GDM1 (cell line): ENCODE results near the gene FBN1.

Source experiments
- DNase-seq: peaks from one replicate; lab custom pipeline; 2025; lab: John Stamatoyannopoulos, UW

FBN1 gene

DNA sequence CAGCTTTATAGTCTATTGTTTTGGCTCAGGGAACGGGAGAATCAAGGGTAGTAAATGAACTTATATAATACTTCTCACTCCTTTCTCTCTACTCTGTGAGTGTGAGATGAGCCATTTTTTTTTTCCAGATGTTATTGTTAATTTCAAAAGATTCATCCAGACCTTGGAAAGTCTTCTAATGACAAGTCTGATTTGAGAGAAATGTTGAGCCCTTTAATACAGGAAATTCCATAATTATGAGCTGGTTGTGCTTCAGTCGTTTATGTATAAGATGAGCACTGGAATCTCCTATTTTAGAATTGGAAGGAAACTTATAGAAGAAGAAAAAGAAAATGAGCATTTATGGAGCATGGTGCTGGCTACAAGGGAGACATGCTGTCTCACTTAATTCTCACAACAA lies 92.0 kb downstream of the FBN1 start:
- DNase-seq, result no peak

DNA sequence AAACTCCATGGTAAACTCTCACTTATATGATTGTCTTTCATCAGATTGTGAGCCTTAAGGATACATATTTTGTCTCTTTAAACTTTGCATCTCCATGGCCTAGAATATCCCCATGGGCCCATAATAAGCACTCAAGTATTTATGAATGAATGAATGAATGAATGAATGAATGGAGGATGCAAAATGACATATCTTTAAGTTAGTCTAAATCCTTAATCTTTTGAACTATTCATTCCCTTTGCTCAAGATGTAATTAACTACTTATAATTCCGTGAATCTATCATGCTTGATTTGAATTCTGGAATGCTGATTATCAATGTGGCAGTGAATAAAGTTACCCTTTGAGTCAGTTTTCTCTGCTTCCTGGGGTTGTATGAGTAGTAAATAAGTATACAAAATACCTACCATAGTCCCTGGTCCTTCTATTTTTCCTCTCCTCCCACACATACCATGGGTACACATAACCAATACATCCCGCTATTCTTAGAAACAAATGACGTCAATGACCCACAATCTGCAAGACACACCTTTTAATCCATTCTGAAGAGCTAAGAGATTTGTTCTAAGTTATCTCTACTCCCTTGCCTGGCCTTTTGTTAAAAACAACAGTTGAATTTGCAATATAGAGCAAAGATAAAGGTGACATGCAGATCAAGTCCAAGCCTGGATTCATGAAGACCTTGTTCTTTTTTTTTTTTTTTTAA lies 94.5 kb downstream of the FBN1 start:
- DNase-seq, result no peak

DNA sequence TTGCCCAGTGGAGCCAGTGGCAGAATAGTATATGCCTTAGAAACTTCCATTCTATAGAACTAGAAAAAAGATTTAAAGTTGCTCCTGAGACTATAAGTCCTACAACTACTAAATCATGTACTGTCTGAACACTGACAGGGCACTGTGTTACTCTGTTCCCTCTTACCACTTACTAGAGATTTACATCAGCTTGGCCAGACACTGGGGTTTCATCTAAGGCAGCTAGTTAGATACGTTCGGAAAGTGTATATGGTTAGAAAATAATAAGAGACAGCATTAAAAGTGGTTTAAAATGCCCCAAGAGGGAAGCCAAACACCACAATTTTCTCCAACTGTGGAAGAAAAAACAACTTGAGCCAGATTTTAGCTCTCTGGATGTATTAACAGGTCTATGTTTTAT lies 97.1 kb downstream of the FBN1 start:
- DNase-seq, result no peak

DNA sequence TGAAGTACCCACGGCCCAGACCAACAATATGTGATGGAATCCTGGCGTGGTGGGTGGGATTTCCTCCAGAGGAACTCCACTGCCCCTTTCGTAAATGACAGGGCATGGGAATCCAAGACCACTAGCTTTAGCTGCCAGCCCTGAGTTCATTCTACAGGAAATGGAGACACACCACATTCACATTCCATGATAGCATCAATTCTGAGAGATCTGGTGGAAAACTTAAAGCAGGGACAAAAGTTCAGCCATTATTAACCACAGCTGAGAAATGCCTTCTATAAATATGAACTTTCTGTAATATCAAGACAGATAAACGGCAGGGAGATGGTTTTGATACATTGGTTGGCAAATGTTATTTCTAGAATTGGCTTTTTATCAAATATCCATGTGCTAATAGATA lies 98.2 kb downstream of the FBN1 start:
- no peak for DNase-seq

DNA sequence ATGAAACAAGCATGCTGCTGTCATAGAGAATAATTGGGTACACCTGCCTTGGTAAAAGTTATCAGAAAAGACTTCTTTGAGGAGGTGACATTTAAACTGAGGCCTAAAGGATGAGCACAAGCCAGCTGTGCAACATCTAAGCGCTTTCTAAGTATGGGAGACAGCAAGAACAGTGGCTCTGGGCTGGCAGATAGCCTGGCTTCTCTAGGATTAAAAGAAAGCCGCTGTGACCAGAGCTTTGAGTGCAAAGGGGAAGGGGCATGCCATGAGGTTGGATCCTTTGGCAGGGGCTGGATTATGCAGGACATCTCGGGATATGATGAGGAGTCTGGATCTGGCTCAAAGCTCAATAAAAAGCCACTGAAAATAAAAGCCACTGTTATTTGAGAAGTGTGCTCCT lies 99.2 kb downstream of the FBN1 start:
- DNase-seq, result no peak

DNA sequence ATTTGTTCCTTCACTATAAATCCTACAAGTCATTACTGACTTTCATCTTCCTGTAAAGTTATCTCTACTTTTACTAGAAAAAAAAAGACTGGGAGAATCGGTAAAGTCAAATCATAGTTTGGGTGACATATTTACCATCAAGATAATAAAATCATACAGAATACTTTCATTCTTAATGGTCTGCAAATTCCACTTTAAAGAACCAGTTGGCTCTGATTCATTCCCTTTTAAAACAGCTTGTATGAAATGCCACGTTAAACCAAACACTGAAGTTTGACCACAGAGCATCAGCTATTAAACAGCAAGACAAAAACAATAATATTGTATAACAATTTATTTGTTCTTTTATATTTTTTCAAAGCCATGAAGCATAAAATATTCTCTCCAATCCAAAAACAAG lies 100.7 kb downstream of the FBN1 start:
- DNase-seq, result no peak

GRCh38 chr15:48541341-48542278 lies 103.9 kb downstream of the FBN1 start:
- DNase-seq, result no peak

DNA sequence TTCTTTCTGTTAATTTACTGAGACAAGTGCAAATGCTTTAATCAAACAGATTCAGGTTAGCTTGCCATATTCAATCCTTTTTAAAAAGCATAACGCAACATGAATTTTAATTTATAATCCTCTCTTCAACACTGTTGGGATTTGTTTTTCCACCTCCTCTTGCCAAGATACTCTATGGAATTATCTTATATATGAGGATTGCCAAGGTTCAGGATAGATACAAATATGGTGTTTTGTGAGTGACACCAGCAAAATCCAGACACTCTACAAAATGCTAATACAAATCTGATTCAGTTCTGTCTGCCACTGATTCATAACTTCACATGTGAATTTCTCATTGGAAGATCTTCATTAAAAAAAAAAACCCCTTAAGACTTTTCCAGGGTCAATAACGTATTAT lies 104.8 kb downstream of the FBN1 start:
- DNase-seq, result no peak

DNA sequence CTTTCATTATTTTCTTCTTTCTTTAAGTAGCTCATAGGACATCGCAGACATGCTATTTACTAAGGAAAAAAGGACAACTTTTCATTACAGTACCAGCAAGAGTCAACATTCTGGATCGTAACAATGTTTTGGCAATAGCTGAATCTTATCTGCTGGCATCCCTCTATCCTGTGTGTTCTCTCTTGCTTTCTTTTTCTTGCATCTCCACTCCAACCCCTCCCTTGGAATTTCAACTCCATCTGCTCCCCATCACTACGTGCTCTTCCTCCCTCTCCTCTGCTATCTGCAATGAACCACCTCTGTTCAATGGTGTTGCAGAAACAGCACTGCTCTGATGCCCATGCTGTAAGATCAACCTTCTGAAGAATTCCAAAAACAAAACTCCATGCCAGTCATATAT lies 106.6 kb downstream of the FBN1 start:
- no peak for DNase-seq

DNA sequence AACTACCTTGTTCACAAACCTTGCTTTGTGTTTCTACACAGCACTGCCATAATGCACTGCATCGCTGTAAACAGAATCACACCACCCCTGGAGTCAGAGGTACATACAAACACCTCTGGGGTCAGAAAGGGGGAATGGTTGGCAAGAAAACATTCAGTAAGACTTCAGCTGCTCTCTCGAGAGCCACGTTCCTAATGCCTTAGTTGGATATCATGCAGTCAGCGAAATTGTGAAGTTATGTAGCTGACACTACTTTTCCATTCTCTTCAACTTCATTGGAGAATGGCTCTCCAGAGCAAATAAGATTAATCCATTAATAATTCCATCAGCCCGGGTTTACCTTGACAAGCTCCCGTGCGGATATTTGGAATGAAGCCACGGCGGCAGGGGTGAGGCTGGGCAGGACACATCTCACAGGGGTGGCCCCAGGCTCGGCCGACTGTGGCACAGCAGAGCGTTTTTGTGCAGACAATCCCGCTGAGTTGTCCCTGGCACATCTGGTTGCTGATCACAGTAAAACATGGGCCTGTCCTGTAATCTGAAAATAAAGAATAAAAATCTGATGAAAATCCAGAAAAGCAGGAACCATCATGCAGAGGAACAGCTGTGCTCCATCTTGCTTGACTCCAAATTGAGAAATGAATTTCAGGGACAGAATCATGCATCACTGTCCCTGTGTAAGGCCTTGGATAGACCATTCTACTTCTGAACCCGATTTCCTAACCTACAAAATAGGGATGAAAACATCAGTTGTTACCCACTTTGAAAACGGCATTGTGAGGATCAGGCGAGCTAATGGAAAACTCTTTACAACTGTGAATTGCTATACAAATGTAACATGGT lies 108.0 kb downstream of the FBN1 start:
- DNase-seq, result no peak

GRCh38 chr15:48536681-48537091 lies 108.8 kb downstream of the FBN1 start:
- DNase-seq, result no peak

DNA sequence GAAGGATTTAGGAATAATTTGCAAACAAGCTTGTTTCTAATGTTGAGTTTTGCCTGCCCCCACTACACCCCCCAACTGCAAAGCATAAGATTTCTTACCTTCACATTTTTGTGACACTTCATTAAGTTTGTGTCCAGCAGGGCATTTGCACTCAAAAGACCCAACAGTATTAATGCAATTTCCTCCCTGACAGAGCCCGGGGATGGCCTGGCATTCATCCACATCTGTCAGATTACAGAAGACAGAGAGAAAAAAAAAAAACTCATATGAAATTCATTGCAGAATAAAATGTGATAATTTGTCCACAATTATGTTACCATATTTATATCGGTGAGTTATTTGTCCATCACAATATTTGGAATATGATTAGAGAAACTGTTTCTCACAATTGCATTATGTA lies 111.5 kb downstream of the FBN1 start:
- DNase-seq, result no peak

DNA sequence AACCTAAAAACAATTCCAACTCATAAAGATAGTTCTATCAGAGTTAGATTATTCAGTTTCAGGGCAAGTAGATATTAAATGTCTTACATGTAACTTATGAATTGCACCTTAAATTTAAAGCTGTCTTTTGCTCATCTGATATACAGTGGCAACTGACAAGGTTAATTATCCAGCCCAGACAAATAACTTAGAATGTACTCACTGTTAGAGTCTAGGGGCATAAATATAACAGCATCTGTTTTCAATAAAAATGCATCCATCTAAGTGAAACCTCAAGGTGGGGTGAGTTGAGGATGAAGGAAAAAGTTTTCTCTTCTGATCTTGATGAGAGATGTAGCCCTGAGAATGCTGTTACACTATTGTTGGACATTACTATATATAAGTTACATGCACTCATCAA lies 112.6 kb downstream of the FBN1 start:
- no peak for DNase-seq

- DNase-seq, result no peak
Measured at GRCh38 chr15:48530528-48530927, 115.0 kb downstream of the FBN1 start.

GRCh38 chr15:48528921-48529320 lies 116.6 kb downstream of the FBN1 start:
- DNase-seq, result no peak

GRCh38 chr15:48527517-48527916 lies 118.0 kb downstream of the FBN1 start:
- no peak for DNase-seq

DNA sequence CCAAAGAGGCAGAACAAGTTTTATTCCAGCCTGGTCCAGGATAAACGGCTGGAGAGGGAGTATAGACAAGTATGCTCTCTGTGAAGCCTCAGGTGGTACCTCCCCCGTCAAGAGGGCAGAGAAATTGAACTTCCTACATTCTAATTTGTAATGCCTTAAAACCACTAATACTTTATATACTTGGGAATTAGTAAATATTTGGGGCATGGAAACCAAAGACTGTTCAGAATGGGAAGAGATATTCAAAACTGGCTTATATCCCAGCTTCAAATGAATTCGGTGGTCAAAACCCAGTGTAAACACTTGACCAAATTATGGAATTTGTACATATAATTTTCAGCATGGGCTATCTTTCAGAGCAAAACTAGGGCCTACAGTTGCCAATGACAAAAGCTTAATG lies 122.6 kb downstream of the FBN1 start:
- DNase-seq, result no peak

- DNase-seq, result no peak
Measured at GRCh38 chr15:48522123-48522522, 123.4 kb downstream of the FBN1 start.

DNA sequence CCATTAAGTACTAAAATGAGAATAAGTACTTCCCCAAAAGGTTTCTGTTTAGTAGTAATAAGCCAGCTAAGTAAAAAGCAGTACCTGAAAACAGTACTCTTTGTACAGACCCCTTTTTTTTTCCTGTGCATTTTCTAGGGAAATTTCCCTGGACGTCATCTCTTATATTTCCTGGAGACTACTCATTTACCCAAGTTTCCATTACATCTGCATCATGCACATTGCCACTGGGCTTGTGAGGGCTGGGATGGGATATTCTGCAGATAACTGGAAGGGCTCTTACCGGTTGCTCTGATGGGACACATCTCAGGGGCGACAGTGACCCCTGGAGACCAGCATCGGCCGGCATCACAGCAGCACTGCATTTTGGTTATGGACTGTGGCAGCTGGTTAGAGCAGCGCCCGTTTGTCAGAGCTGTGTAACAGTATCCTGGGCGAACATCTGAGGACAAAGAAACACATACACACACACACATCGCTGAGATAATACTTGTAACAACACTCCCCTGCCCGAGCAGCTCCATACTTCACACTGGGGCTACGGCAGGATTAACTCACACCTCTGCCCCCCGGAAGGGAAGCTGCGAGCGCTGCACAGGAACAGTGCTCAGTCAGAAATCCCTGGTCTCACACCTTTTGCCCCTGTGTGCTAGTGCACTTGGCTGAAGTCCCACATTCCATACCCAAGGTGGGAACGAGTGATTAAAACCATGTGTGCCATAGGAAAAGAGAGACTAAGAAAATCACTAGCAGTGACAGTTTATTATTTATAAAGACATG lies 124.9 kb downstream of the FBN1 start:
- DNase-seq, result no peak

GRCh38 chr15:48516121-48516520 lies 129.4 kb downstream of the FBN1 start:
- DNase-seq, result no peak

DNA sequence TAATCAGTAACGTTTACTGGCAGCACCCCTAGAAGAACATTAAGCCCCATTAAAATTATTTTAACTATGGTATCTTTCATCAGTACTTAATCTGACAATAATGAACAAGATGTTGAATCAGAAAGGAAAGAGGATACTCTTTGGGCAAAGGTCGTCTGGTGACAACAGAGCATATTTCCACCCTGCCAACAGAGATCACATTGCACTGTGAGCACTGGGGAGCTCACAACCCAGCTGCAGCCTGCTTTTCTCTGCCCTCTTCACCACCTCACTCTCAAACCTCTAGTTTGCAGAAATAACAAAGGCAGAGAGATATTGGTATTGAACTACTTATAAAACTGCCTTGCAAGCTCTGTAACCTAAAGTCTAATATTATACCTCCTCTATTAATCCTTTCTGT lies 130.0 kb downstream of the FBN1 start:
- no peak for DNase-seq
